Peyer's patch (tissue), 4 donors: ENCODE measurements around the gene METTL14.

Experiments
- POLR2A ChIP-seq, 2 donors: fragments of 450-650 bp; IDR thresholded peaks; one replicate each; pipeline ENCODE4 v1.5.1; 2017; ENCODE audit warnings: antibody characterized with exemption in 2 of 2, mild to moderate bottlenecking in 2 of 2, moderate library complexity in 2 of 2
- TF ChIP-seq, protein P1 (sequence below), 6 experiments: fragments of 450-650 bp in 4 of 6; fragments of 200-600 bp in 2 of 6; sonication (generic) in 1 of 6; IDR thresholded peaks; one replicate each; pipeline ENCODE4 v1.5.1; 2017 to 2019; ENCODE audit warnings: antibody characterized with exemption in 6 of 6, mild to moderate bottlenecking in 3 of 6, moderate library complexity in 1 of 6

DNA sequence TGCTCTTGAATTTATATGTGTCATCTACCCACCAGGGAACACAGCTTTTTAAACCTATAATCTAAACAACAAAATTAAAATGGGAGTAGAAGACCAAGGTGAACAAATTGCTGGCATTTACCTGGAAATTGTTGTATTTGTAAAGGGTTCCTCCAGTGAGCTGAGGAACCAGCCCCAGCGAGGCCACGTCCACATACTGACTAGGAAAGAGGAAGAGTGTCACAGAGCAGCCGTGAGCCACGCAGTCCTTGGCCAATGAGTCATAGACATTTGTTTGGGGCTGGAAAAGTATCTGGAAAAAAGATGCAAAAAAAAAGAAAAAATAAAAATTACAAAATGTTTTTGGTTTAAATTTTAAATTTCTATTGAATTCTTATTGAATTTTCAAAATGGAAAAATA is 58.7 kb downstream of the METTL14 start:
- TF ChIP-seq, protein P1, sequence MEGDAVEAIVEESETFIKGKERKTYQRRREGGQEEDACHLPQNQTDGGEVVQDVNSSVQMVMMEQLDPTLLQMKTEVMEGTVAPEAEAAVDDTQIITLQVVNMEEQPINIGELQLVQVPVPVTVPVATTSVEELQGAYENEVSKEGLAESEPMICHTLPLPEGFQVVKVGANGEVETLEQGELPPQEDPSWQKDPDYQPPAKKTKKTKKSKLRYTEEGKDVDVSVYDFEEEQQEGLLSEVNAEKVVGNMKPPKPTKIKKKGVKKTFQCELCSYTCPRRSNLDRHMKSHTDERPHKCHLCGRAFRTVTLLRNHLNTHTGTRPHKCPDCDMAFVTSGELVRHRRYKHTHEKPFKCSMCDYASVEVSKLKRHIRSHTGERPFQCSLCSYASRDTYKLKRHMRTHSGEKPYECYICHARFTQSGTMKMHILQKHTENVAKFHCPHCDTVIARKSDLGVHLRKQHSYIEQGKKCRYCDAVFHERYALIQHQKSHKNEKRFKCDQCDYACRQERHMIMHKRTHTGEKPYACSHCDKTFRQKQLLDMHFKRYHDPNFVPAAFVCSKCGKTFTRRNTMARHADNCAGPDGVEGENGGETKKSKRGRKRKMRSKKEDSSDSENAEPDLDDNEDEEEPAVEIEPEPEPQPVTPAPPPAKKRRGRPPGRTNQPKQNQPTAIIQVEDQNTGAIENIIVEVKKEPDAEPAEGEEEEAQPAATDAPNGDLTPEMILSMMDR (IDR thresholded peaks at IDR 0.05) = no peak
- no peak for TF ChIP-seq POLR2A (IDR thresholded peaks at IDR 0.05)
